Caco-2 (cell line): Measurements from ENCODE around the gene NFATC2. TPM values are rescaled to one million over a fixed set of nuclear protein-coding genes. Genes with fewer than 3 reads are reported as not detected.

Experiments used
- BruUV-seq: library from RNA; stranded (reverse); fragments of 400-500 nt; replicated peaks from 2 replicates; lab custom pipeline; 2021; lab: Mats Ljungman, UMichigan
- CTCF ChIA-PET: fragments of 300-600 bp; sonication (Branson Sonifier 250); formaldehyde crosslinking; loops from one replicate; lab custom pipeline; 2022; ENCODE audit warnings: antibody characterized with exemption; lab: Charles Lee
- POLR2A ChIA-PET: fragments of 300-600 bp; sonication (Branson Sonifier 250); formaldehyde crosslinking; loops from one replicate; lab custom pipeline; 2022; ENCODE audit warnings: antibody characterized with exemption; lab: Charles Lee
- DNase-seq, 2 experiments: peaks; one replicate each; pipeline versions ENCODE4 v3.0.0 to v3.0.0-alpha.2; 2020 to 2022
- H3K27me3 ChIP-seq: replicated peaks from 2 replicates; pipeline ENCODE4 v1.6.0; 2011; ENCODE audit warnings: low read length; ENCODE audit not compliant: control insufficient read depth, insufficient read depth
- H3K36me3 ChIP-seq: 2 replicates; pipeline ENCODE4 v1.5.1; 2011; ENCODE audit warnings: low read length; ENCODE audit not compliant: control insufficient read depth, insufficient read depth
- H3K4me1 ChIP-seq: fragments of 250-450 bp; sonication (Bioruptor Pico); 2 replicates; pipeline ENCODE4 v1.5.1; 2020; ENCODE audit warnings: mild to moderate bottlenecking
- H3K4me3 ChIP-seq: 2 replicates; pipeline ENCODE4 v1.5.1; 2011; ENCODE audit warnings: low read depth, mild to moderate bottlenecking, control low read depth, low read length
- H3K9me3 ChIP-seq: fragments of 250-450 bp; sonication (Bioruptor Pico); 2 replicates; pipeline ENCODE4 v1.5.1; 2020; ENCODE audit warnings: mild to moderate bottlenecking, moderate library complexity
- H3K27ac Mint-ChIP-seq: one replicate; pipeline ENCODE4 v1.8.0; 2022; ENCODE audit warnings: mixed read lengths; ENCODE audit not compliant: unreplicated experiment
- H3K27me3 Mint-ChIP-seq: one replicate; pipeline ENCODE4 v1.8.0; 2022; ENCODE audit warnings: mixed read lengths; ENCODE audit not compliant: insufficient read depth, unreplicated experiment
- H3K36me3 Mint-ChIP-seq: one replicate; pipeline ENCODE4 v1.8.0; 2022; ENCODE audit warnings: mild to moderate bottlenecking, mixed read lengths; ENCODE audit not compliant: insufficient read depth, unreplicated experiment
- H3K4me1 Mint-ChIP-seq: one replicate; pipeline ENCODE4 v1.8.0; 2022; ENCODE audit warnings: low read depth, mixed read lengths; ENCODE audit not compliant: unreplicated experiment
- H3K4me3 Mint-ChIP-seq: one replicate; pipeline ENCODE4 v1.8.0; 2022; ENCODE audit warnings: mild to moderate bottlenecking, moderate library complexity, mixed read lengths; ENCODE audit not compliant: unreplicated experiment
- H3K9me3 Mint-ChIP-seq: one replicate; pipeline ENCODE4 v1.8.0; 2022; ENCODE audit warnings: mixed read lengths; ENCODE audit not compliant: unreplicated experiment
- intact Hi-C: fragments of 100-400 bp; cut with micrococcal nuclease; formaldehyde crosslinking; loops from one replicate; pipeline ENCODE4 v1.10.0; 2022; ENCODE audit not compliant: unreplicated experiment
- total RNA-seq: library from RNA; stranded (reverse); gene quantifications from 2 replicates; pipeline ENCODE4 v1.2.3, GENCODE V29; 2022
- TF ChIP-seq, protein P1 (sequence below), 2 experiments: fragments of 200-600 bp in 1 of 2; IDR thresholded peaks; 1 replicate in 1 of 2; 2 replicates in 1 of 2; pipeline versions ENCODE4 v1.5.1 to v1.8.0; 2011 to 2022; ENCODE audit warnings: antibody characterized with exemption in 1 of 2, control low read depth in 1 of 2, inconsistent platforms in 1 of 2, low read depth in 1 of 2, low read length in 1 of 2, mild to moderate bottlenecking in 1 of 2, moderate library complexity in 1 of 2; ENCODE audit not compliant: insufficient read depth in 1 of 2, severe bottlenecking in 1 of 2, unreplicated experiment in 1 of 2

Gene NFATC2
- total RNA-seq, 1 experiment from 2014 or later: 20.8 TPM

GRCh38 chr20:51567622-51568021 is 25.1 kb upstream of the NFATC2 start:
- H3K9me3 ChIP-seq: peaks cover 8% of the 10 kb centered on the region; the same call in 1 of the 2 replicates
- peaks cover 10% of the 10 kb centered on the region for H3K4me1 ChIP-seq
- no peaks in the 10 kb centered on the region for H3K36me3 ChIP-seq
- no peaks in the 10 kb centered on the region; the same call in 1 of the 2 replicates for H3K27me3 ChIP-seq
- Mint-ChIP-seq H3K9me3 (peaks cover 16% of the 10 kb centered on the region), H3K36me3 (no peaks in the 10 kb centered on the region), H3K4me3 (no peak overlapping the region), H3K27ac (no peak overlapping the region), H3K4me1 (peaks cover 15% of the 10 kb centered on the region), H3K27me3 (peaks cover 18% of the 10 kb centered on the region)
- TF ChIP-seq, protein P1, sequence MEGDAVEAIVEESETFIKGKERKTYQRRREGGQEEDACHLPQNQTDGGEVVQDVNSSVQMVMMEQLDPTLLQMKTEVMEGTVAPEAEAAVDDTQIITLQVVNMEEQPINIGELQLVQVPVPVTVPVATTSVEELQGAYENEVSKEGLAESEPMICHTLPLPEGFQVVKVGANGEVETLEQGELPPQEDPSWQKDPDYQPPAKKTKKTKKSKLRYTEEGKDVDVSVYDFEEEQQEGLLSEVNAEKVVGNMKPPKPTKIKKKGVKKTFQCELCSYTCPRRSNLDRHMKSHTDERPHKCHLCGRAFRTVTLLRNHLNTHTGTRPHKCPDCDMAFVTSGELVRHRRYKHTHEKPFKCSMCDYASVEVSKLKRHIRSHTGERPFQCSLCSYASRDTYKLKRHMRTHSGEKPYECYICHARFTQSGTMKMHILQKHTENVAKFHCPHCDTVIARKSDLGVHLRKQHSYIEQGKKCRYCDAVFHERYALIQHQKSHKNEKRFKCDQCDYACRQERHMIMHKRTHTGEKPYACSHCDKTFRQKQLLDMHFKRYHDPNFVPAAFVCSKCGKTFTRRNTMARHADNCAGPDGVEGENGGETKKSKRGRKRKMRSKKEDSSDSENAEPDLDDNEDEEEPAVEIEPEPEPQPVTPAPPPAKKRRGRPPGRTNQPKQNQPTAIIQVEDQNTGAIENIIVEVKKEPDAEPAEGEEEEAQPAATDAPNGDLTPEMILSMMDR (IDR thresholded peaks at IDR 0.05; ENCODE audit: insufficient read depth in 1 of 2, low read depth in 1 of 2, low read length in 1 of 2, severe bottlenecking in 1 of 2, unreplicated experiment in 1 of 2): no peak
- DNase-seq: no peak
- no TSS peak for BruUV-seq
- intact Hi-C loops: no loop called here
- H3K4me3 ChIP-seq: no peak overlapping the region
- ChIA-PET POLR2A (no interaction called here), CTCF (interaction anchor here (0.8 kb wide), 1 partner anchor 27 kb away, joined by 4 read pairs; no protein-coding TSS in a partner anchor)

DNA sequence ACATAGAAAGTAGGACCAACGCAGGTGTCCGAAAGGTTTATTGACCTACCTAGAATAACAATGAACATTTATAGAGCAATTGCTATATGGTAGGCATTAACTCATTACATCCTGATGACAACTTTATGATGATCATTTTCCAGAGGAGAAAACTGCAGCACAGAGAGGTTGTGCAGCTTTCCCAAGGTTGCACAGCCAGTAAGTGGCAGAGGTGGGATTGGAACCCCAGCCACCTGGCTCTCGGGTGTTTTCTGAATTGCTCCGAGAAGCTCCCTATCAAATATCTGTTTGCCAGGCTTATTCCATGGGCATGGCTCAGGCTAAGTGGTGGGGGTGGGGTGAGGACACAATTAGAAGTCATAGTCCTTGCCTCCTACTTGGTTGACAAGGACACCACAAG is 24.1 kb upstream of the NFATC2 start:
- DNase-seq: no peak
- ChIA-PET POLR2A (no interaction called here), CTCF (no interaction called here)
- Histone ChIP-seq H3K27me3 (no peaks in the 10 kb centered on the region; the same call in 1 of the 2 replicates), H3K4me3 (no peak overlapping the region), H3K9me3 (peaks cover 8% of the 10 kb centered on the region; the same call in 1 of the 2 replicates), H3K36me3 (no peaks in the 10 kb centered on the region), H3K4me1 (peaks cover 13% of the 10 kb centered on the region)
- intact Hi-C loops: no loop called here
- H3K27ac Mint-ChIP-seq: no peak overlapping the region
- no peaks in the 10 kb centered on the region for H3K36me3 Mint-ChIP-seq
- peaks cover 20% of the 10 kb centered on the region for H3K4me1 Mint-ChIP-seq
- H3K27me3 Mint-ChIP-seq: peaks cover 20% of the 10 kb centered on the region
- no TSS peak for BruUV-seq
- TF ChIP-seq, protein P1 (IDR thresholded peaks at IDR 0.05; ENCODE audit: insufficient read depth in 1 of 2, low read depth in 1 of 2, low read length in 1 of 2, severe bottlenecking in 1 of 2, unreplicated experiment in 1 of 2): no peak
- H3K9me3 Mint-ChIP-seq: peaks cover 16% of the 10 kb centered on the region
- no peak overlapping the region for H3K4me3 Mint-ChIP-seq

- Histone ChIP-seq H3K9me3 (peaks cover 8% of the 10 kb centered on the region; the same call in 1 of the 2 replicates), H3K4me1 (peaks cover 20% of the 10 kb centered on the region), H3K27me3 (peaks cover 3% of the 10 kb centered on the region), H3K4me3 (no peak overlapping the region), H3K36me3 (no peaks in the 10 kb centered on the region)
- no peak for DNase-seq
- Mint-ChIP-seq H3K36me3 (no peaks in the 10 kb centered on the region), H3K4me1 (peaks cover 31% of the 10 kb centered on the region), H3K9me3 (peaks cover 16% of the 10 kb centered on the region), H3K27me3 (peaks cover 28% of the 10 kb centered on the region), H3K27ac (no peak overlapping the region), H3K4me3 (no peak overlapping the region)
- CTCF ChIA-PET: interaction anchor here (0.5 to 1.4 kb wide), 3 partner anchors 30 to 584 kb away, joined by 3 to 6 read pairs (median 3); no protein-coding TSS in a partner anchor
- BruUV-seq: no TSS peak
- intact Hi-C loops: no loop called here
- POLR2A ChIA-PET: no interaction called here
- TF ChIP-seq, protein P1 (IDR thresholded peaks at IDR 0.05; ENCODE audit: insufficient read depth in 1 of 2, low read depth in 1 of 2, low read length in 1 of 2, severe bottlenecking in 1 of 2, unreplicated experiment in 1 of 2): no peak
Measured at GRCh38 chr20:51565298-51566144, 23.0 kb upstream of the NFATC2 start.
